Right atrium auricular region (tissue), 2 donors: ENCODE data around the gene ICE2. TPM values are rescaled to one million over a fixed set of nuclear protein-coding genes. Genes with fewer than 3 reads are reported as not detected.
A peak's percentile ranks its signal among the peaks of the same experiment; 100 is the strongest.

Experiments used
- DNase-seq: peaks from one replicate; pipeline ENCODE4 v3.0.0-alpha.2; 2019; ENCODE audit warnings: low spot score
- H3K27ac ChIP-seq, 2 donors: fragments of 200-600 bp; sonication (generic); 1 replicate in 1 of 2; 2 replicates in 1 of 2; pipeline ENCODE4 v1.5.1; 2016 to 2019
- H3K27me3 ChIP-seq, 2 donors: fragments of 200-600 bp; sonication (generic); one replicate each; pipeline versions ENCODE4 v1.5.1 to v1.6.0; 2017 to 2019
- H3K36me3 ChIP-seq: fragments of 200-600 bp; sonication (generic); one replicate; pipeline ENCODE4 v1.5.1; 2016
- H3K4me1 ChIP-seq, 2 donors: fragments of 200-600 bp; sonication (generic); one replicate each; pipeline versions ENCODE4 v1.5.1 to v1.6.0; 2017 to 2019
- H3K4me3 ChIP-seq, 2 donors: fragments of 200-600 bp; sonication (generic); 1 replicate in 1 of 2; 2 replicates in 1 of 2; pipeline ENCODE4 v1.5.1; 2017 to 2019; ENCODE audit warnings: mild to moderate bottlenecking in 1 of 2, moderate library complexity in 1 of 2
- H3K9me3 ChIP-seq, 2 donors: fragments of 200-600 bp; sonication (generic); one replicate each; pipeline ENCODE4 v1.5.1; 2019
- CTCF ChIP-seq, 2 donors: fragments of 200-600 bp; sonication (generic); IDR thresholded peaks; one replicate each; pipeline ENCODE4 v1.5.1; 2019; ENCODE audit warnings: antibody characterized with exemption in 2 of 2
- total RNA-seq, 2 donors: library from RNA; depleted of rRNA; stranded (reverse); fragments of >200 nt; gene quantifications; one replicate each; pipeline ENCODE4 v1.1.0, GENCODE V29; 2016

Gene ICE2
- total RNA-seq, 2 donors from 2014 or later = 10.6 to 12.6 TPM

GRCh38 chr15:60374209-60374608 is 104.7 kb downstream of the ICE2 start:
- no peak overlapping the region for H3K4me3 ChIP-seq
- H3K4me1 ChIP-seq = peaks cover 0 to 80% of the 10 kb centered on the region in 2 donors
- DNase-seq = no peak
- H3K36me3 ChIP-seq = peaks cover 20% of the 10 kb centered on the region
- H3K27me3 ChIP-seq = no peaks in the 10 kb centered on the region
- no peaks in the 10 kb centered on the region for H3K9me3 ChIP-seq
- no peak for TF ChIP-seq CTCF (IDR thresholded peaks at IDR 0.05)
- peak overlapping the region; percentile 79 to 80 for H3K27ac ChIP-seq

- Histone ChIP-seq H3K27ac (peak overlapping the region; percentile 79 to 80), H3K36me3 (peaks cover 20% of the 10 kb centered on the region), H3K27me3 (no peaks in the 10 kb centered on the region), H3K4me3 (no peak overlapping the region), H3K4me1 (peaks cover 0 to 75% of the 10 kb centered on the region in 2 donors), H3K9me3 (no peaks in the 10 kb centered on the region)
- no peak for DNase-seq
- no peak for TF ChIP-seq CTCF (IDR thresholded peaks at IDR 0.05)
These were observed 105.2 kb downstream of the ICE2 start for GRCh38 chr15:60373745-60374144.

GRCh38 chr15:60373327-60373726 is 105.6 kb downstream of the ICE2 start:
- peak overlapping the region; percentile 79 to 80 for H3K27ac ChIP-seq
- no peaks in the 10 kb centered on the region for H3K27me3 ChIP-seq
- no peak for TF ChIP-seq CTCF (IDR thresholded peaks at IDR 0.05)
- peaks cover 0 to 71% of the 10 kb centered on the region in 2 donors for H3K4me1 ChIP-seq
- H3K36me3 ChIP-seq = peaks cover 22% of the 10 kb centered on the region
- no peak overlapping the region for H3K4me3 ChIP-seq
- no peaks in the 10 kb centered on the region for H3K9me3 ChIP-seq
- DNase-seq = no peak

GRCh38 chr15:60372756-60373155 is 106.2 kb downstream of the ICE2 start:
- Histone ChIP-seq H3K4me1 (peaks cover 0 to 71% of the 10 kb centered on the region in 2 donors), H3K36me3 (peaks cover 24% of the 10 kb centered on the region)

GRCh38 chr15:60372227-60372626 is 106.7 kb downstream of the ICE2 start:
- DNase-seq = no peak
- peaks cover 20% of the 10 kb centered on the region for H3K36me3 ChIP-seq
- H3K4me1 ChIP-seq = peaks cover 0 to 71% of the 10 kb centered on the region in 2 donors

More at GRCh38 chr15:60372756-60373155, 106.2 kb downstream of the ICE2 start:
- no peak for DNase-seq
- no peaks in the 10 kb centered on the region for H3K27me3 ChIP-seq
- no peak for TF ChIP-seq CTCF (IDR thresholded peaks at IDR 0.05)
- peak overlapping the region; percentile 79 to 80 for H3K27ac ChIP-seq
- H3K4me3 ChIP-seq = no peak overlapping the region
- H3K9me3 ChIP-seq = no peaks in the 10 kb centered on the region

More at GRCh38 chr15:60372227-60372626, 106.7 kb downstream of the ICE2 start:
- Histone ChIP-seq H3K4me3 (no peak overlapping the region), H3K9me3 (no peaks in the 10 kb centered on the region), H3K27ac (peak overlapping the region; percentile 79 to 80), H3K27me3 (no peaks in the 10 kb centered on the region)
- no peak for TF ChIP-seq CTCF (IDR thresholded peaks at IDR 0.05)
